Body of pancreas (tissue), 4 donors: ENCODE data around the gene DNAJC1. TPM values are rescaled to one million over a fixed set of nuclear protein-coding genes. Genes with fewer than 3 reads are reported as not detected.
"Not testable (repeated sequence)": the region's sequence is repeated elsewhere in the genome, so short reads cannot be mapped to it uniquely, and the experiment has no call there.

Experiments used
- ATAC-seq: fragments of 150-250 bp; one replicate; pipeline ENCODE4 v1.9.1; 2016
- DNase-seq, 4 donors: peaks; one replicate each; pipeline ENCODE4 v3.0.0-alpha.2; 2019
- H3K27ac ChIP-seq, 4 donors: fragments of 200-600 bp; sonication (generic); 1 replicate in 3 of 4; 2 replicates in 1 of 4; pipeline versions ENCODE4 v1.5.1 to v1.6.1; 2016 to 2019; ENCODE audit warnings: mild to moderate bottlenecking in 1 of 4, mixed read lengths in 1 of 4, moderate library complexity in 1 of 4
- H3K27me3 ChIP-seq, 2 donors: fragments of 200-600 bp; sonication (generic); one replicate each; pipeline ENCODE4 v1.6.0; 2016; ENCODE audit warnings: mild to moderate bottlenecking in 1 of 2
- H3K36me3 ChIP-seq, 2 donors: fragments of 200-600 bp; sonication (generic); replicated peaks in 1 of 2; 2 replicates each; pipeline ENCODE4 v1.5.1; 2016; ENCODE audit warnings: low read depth in 2 of 2; ENCODE audit not compliant: insufficient read depth in 1 of 2
- H3K4me1 ChIP-seq: fragments of 200-600 bp; sonication (generic); one replicate; pipeline ENCODE4 v1.6.0; 2016
- H3K4me3 ChIP-seq, 2 donors: fragments of 200-600 bp; sonication (generic); 1 replicate in 1 of 2; 2 replicates in 1 of 2; pipeline ENCODE4 v1.5.1; 2016 to 2019
- H3K9me3 ChIP-seq, 3 donors: fragments of 200-600 bp; sonication (generic); 1 replicate in 2 of 3; 2 replicates in 1 of 3; pipeline ENCODE4 v1.5.1; 2016
- CTCF ChIP-seq, 7 experiments: fragments of 450-650 bp in 4 of 7; fragments of 200-600 bp in 3 of 7; sonication (generic) in 3 of 7; IDR thresholded peaks; one replicate each; pipeline ENCODE4 v1.5.1; 2016 to 2019; ENCODE audit warnings: antibody characterized with exemption in 7 of 7
- POLR2A ChIP-seq, 3 donors: fragments of 450-650 bp; IDR thresholded peaks; one replicate each; pipeline ENCODE4 v1.6.1; 2016; ENCODE audit warnings: antibody characterized with exemption in 3 of 3, mild to moderate bottlenecking in 2 of 3
- WGBS, 2 donors: methylation state at CpG; one replicate each; pipeline ENCODE4 v1.1.5; 2017; 5-methylcytosine and 5-hydroxymethylcytosine counted together
- intact Hi-C: fragments of 100-400 bp; cut with DNase I; formaldehyde crosslinking; loops from one replicate; pipeline ENCODE4 v1.15.1; 2023
- total RNA-seq, 2 donors: library from RNA; depleted of rRNA; stranded (reverse); fragments of >200 nt; gene quantifications; one replicate each; pipeline ENCODE4 v1.1.0, GENCODE V29; 2016

DNAJC1 gene
- total RNA-seq, 2 donors from 2014 or later = 45.7 to 90.3 TPM

- H3K27me3 ChIP-seq = no peaks in the 10 kb centered on the region
- DNase-seq (peak in 1 of 4 donors; percentile 9), ATAC-seq (peak; percentile 27)
- whole genome bisulfite sequencing, 2 donors = 62 to 68% methylated on average over 8 of the region's 8 CpGs
- H3K4me1 ChIP-seq = no peaks in the 10 kb centered on the region
- intact Hi-C loops = loop anchor here (10.0 kb wide), 1 partner anchor 972 kb away; no protein-coding TSS in a partner anchor
- H3K4me3 ChIP-seq = no peak overlapping the region
- H3K36me3 ChIP-seq = no peaks in the 10 kb centered on the region
- H3K9me3 ChIP-seq = no peaks in the 10 kb centered on the region
- H3K27ac ChIP-seq = no peak overlapping the region
- no peak for TF ChIP-seq CTCF (IDR thresholded peaks at IDR 0.05)
- no peak for TF ChIP-seq POLR2A (IDR thresholded peaks at IDR 0.05)
Measured at GRCh38 chr10:22022257-22023032, 18.9 kb upstream of the DNAJC1 start.

- not testable (repeated sequence) for H3K4me3 ChIP-seq, ATAC-seq, H3K9me3 ChIP-seq, H3K36me3 ChIP-seq, H3K27ac ChIP-seq, H3K4me1 ChIP-seq, DNase-seq, H3K27me3 ChIP-seq
- WGBS, 2 donors = 88 to 89% methylated on average over 3 of the region's 3 CpGs
- intact Hi-C loops = loop anchor here (10.0 kb wide), 1 partner anchor 974 kb away; no protein-coding TSS in a partner anchor
Measured at GRCh38 chr10:22021144-22021543, 17.6 kb upstream of the DNAJC1 start.

- no peaks in the 10 kb centered on the region for H3K36me3 ChIP-seq
- H3K4me3 ChIP-seq = no peak overlapping the region
- no peaks in the 10 kb centered on the region for H3K27me3 ChIP-seq
- TF ChIP-seq POLR2A (IDR thresholded peaks at IDR 0.05) (no peak), CTCF (IDR thresholded peaks at IDR 0.05) (no peak)
- no peaks in the 10 kb centered on the region for H3K9me3 ChIP-seq
- no peak for ATAC-seq
- WGBS, 2 donors = 10 to 16% methylated on average over 3 of the region's 3 CpGs
- intact Hi-C loops = no loop called here
- H3K27ac ChIP-seq = no peak overlapping the region
- H3K4me1 ChIP-seq = no peaks in the 10 kb centered on the region
- DNase-seq = no peak
Measured at GRCh38 chr10:22017283-22018020, 13.9 kb upstream of the DNAJC1 start.

GRCh38 chr10:22016046-22016705 lies 12.6 kb upstream of the DNAJC1 start:
- ATAC-seq (no peak), DNase-seq (no peak)
- H3K4me1 ChIP-seq = no peaks in the 10 kb centered on the region
- H3K4me3 ChIP-seq = no peak overlapping the region
- intact Hi-C loops = no loop called here
- whole genome bisulfite sequencing, 2 donors = 67 to 69% methylated on average over 5 of the region's 5 CpGs
- no peaks in the 10 kb centered on the region for H3K9me3 ChIP-seq
- no peak overlapping the region for H3K27ac ChIP-seq
- no peaks in the 10 kb centered on the region for H3K36me3 ChIP-seq
- no peaks in the 10 kb centered on the region for H3K27me3 ChIP-seq
- TF ChIP-seq CTCF (IDR thresholded peaks at IDR 0.05) = no peak
- no peak for TF ChIP-seq POLR2A (IDR thresholded peaks at IDR 0.05)

- H3K27ac ChIP-seq = no peak overlapping the region
- no peaks in the 10 kb centered on the region for H3K9me3 ChIP-seq
- DNase-seq = no peak
- no peak for TF ChIP-seq POLR2A (IDR thresholded peaks at IDR 0.05)
- TF ChIP-seq CTCF (IDR thresholded peaks at IDR 0.05) = peak in 6 of 7 experiments; percentile 26 to 49 (median 38)
- intact Hi-C loops = no loop called here
- H3K4me1 ChIP-seq = no peaks in the 10 kb centered on the region
- no peaks in the 10 kb centered on the region for H3K36me3 ChIP-seq
- no peak for ATAC-seq
- no peak overlapping the region for H3K4me3 ChIP-seq
- H3K27me3 ChIP-seq = no peaks in the 10 kb centered on the region
- 11 to 28% methylated on average over 1 of the region's 1 CpG for WGBS, 2 donors
Measured at GRCh38 chr10:22010973-22011408, 7.5 kb upstream of the DNAJC1 start.
